Progenitor cell of endocrine pancreas (in vitro differentiated cells): ENCODE data around the gene ASCC1. TPM values are rescaled to one million over a fixed set of nuclear protein-coding genes. Genes with fewer than 3 reads are reported as not detected.

Experiments used
- DNase-seq: peaks from one replicate; pipeline ENCODE4 v3.0.0; 2021; ENCODE audit warnings: low spot score; ENCODE audit not compliant: unreplicated experiment
- H3K27ac Mint-ChIP-seq: 2 replicates; pipeline ENCODE4 v1.8.0; 2021; ENCODE audit warnings: mild to moderate bottlenecking, moderate library complexity, mixed read lengths
- H3K27me3 Mint-ChIP-seq: 2 replicates; pipeline ENCODE4 v1.8.0; 2021; ENCODE audit warnings: mixed read lengths
- H3K36me3 Mint-ChIP-seq: 2 replicates; pipeline ENCODE4 v1.8.0; 2022; ENCODE audit warnings: mixed read lengths; ENCODE audit not compliant: insufficient read depth
- H3K4me1 Mint-ChIP-seq: 2 replicates; pipeline ENCODE4 v1.8.0; 2021; ENCODE audit warnings: low read depth, mixed read lengths
- H3K4me3 Mint-ChIP-seq: 2 replicates; pipeline ENCODE4 v1.8.0; 2021; ENCODE audit warnings: low read depth, mild to moderate bottlenecking, moderate library complexity, mixed read lengths
- H3K9me3 Mint-ChIP-seq: 2 replicates; pipeline ENCODE4 v1.8.0; 2021; ENCODE audit warnings: low read depth, mixed read lengths
- CTCF ChIP-seq: fragments of 200-600 bp; sonication (generic); IDR thresholded peaks from one replicate; pipeline ENCODE4 v1.5.0; 2021; ENCODE audit warnings: antibody characterized with exemption, mild to moderate bottlenecking; ENCODE audit not compliant: unreplicated experiment
- total RNA-seq: library from RNA; stranded (reverse); gene quantifications from 2 replicates; pipeline ENCODE4 v1.2.1, GENCODE V29; 2021

ASCC1 gene
- total RNA-seq, 1 donor from 2014 or later: 42.2 TPM

- no peak overlapping the region for H3K4me3 Mint-ChIP-seq
- peaks cover 9% of the 10 kb centered on the region for H3K36me3 Mint-ChIP-seq
- H3K27ac Mint-ChIP-seq: no peak overlapping the region
- DNase-seq: no peak
- H3K9me3 Mint-ChIP-seq: no peaks in the 10 kb centered on the region
- peaks cover 2% of the 10 kb centered on the region for H3K4me1 Mint-ChIP-seq
- H3K27me3 Mint-ChIP-seq: no peaks in the 10 kb centered on the region
- TF ChIP-seq CTCF: no peak
Measured at GRCh38 chr10:72239409-72239808, 23.3 kb upstream of the ASCC1 start.

GRCh38 chr10:72238392-72239175, 22.5 kb upstream of the ASCC1 start:
- Mint-ChIP-seq H3K4me3 (no peak overlapping the region), H3K36me3 (peaks cover 10% of the 10 kb centered on the region), H3K9me3 (no peaks in the 10 kb centered on the region), H3K27me3 (no peaks in the 10 kb centered on the region), H3K4me1 (no peaks in the 10 kb centered on the region), H3K27ac (no peak overlapping the region)
- no peak for TF ChIP-seq CTCF
- DNase-seq: no peak

GRCh38 chr10:72235544-72236279, 19.6 kb upstream of the ASCC1 start:
- no peak for DNase-seq
- Mint-ChIP-seq H3K27me3 (no peaks in the 10 kb centered on the region), H3K4me3 (no peak overlapping the region), H3K9me3 (no peaks in the 10 kb centered on the region), H3K27ac (peak overlapping the region; percentile 15), H3K4me1 (peaks cover 2% of the 10 kb centered on the region), H3K36me3 (peaks cover 21% of the 10 kb centered on the region)
- no peak for TF ChIP-seq CTCF

- Mint-ChIP-seq H3K4me1 (peaks cover 6% of the 10 kb centered on the region), H3K27ac (no peak overlapping the region), H3K4me3 (no peak overlapping the region), H3K27me3 (no peaks in the 10 kb centered on the region), H3K9me3 (no peaks in the 10 kb centered on the region), H3K36me3 (peaks cover 22% of the 10 kb centered on the region)
- no peak for TF ChIP-seq CTCF
- no peak for DNase-seq
Measured at GRCh38 chr10:72234560-72235095, 18.6 kb upstream of the ASCC1 start.

DNA sequence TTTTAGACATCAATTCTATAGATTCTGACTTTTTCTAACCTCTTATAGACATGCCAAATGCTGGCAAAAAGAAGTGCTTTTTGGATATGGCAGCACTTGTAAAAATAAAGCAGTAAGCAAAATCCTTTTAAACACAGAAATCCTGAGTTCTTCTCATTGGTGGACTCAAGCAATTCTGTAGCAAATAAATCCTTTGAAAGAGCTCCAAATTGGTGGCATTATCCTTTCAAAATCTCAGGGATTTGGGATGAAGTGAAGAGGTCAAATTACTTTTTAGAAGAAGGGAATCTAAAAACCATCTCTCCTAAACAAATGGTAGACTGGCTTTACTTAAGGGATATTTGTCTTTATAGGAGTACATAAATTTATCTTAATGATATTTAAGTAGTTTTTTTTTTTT, 17.5 kb upstream of the ASCC1 start:
- H3K27me3 Mint-ChIP-seq: no peaks in the 10 kb centered on the region

More for the DNA sequence above, 17.5 kb upstream of the ASCC1 start:
- Mint-ChIP-seq H3K4me3 (no peak overlapping the region), H3K36me3 (peaks cover 22% of the 10 kb centered on the region), H3K27ac (no peak overlapping the region), H3K9me3 (no peaks in the 10 kb centered on the region), H3K4me1 (peaks cover 13% of the 10 kb centered on the region)
- no peak for TF ChIP-seq CTCF
- no peak for DNase-seq
